NB4 (cell line): ENCODE results near the gene ZBTB20.

Experiments used
- DNase-seq: peaks from one replicate; pipeline ENCODE4 v3.0.0; 2010; ENCODE audit warnings: low read depth
- H3K4me3 ChIP-seq: one replicate; pipeline ENCODE4 v1.5.1; 2011; ENCODE audit warnings: mild to moderate bottlenecking, low read depth, low read length, moderate library complexity
- CTCF ChIP-seq: IDR thresholded peaks from one replicate; pipeline ENCODE4 v1.5.1; 2012; ENCODE audit warnings: low read depth, low read length
- MAX ChIP-seq: IDR thresholded peaks from 2 replicates; pipeline ENCODE4 v1.6.1; 2011; ENCODE audit warnings: low read depth, low read length
- MYC ChIP-seq: IDR thresholded peaks from 2 replicates; pipeline ENCODE4 v1.6.1; 2011; ENCODE audit warnings: low read depth, low read length
- POLR2A ChIP-seq: IDR thresholded peaks from 2 replicates; pipeline ENCODE4 v1.6.1; 2011; ENCODE audit warnings: mild to moderate bottlenecking; ENCODE audit not compliant: insufficient read length; ENCODE audit errors: extremely low read depth

ZBTB20 gene

GRCh38 chr3:114308377-114308776 lies 838.7 kb downstream of the ZBTB20 start:
- no peak for DNase-seq
- no peak overlapping the region for H3K4me3 ChIP-seq
- TF ChIP-seq POLR2A (no peak), MYC (no peak), CTCF (no peak), MAX (no peak)

- DNase-seq: no peak
- no peak overlapping the region for H3K4me3 ChIP-seq
- TF ChIP-seq CTCF (no peak), MAX (no peak), MYC (no peak), POLR2A (no peak)
Observed at GRCh38 chr3:114307832-114308231, 839.3 kb downstream of the ZBTB20 start.

- H3K4me3 ChIP-seq: no peak overlapping the region
- DNase-seq: no peak
- TF ChIP-seq MAX (no peak), CTCF (no peak), MYC (no peak), POLR2A (no peak)
Observed at GRCh38 chr3:114307222-114307830, 839.8 kb downstream of the ZBTB20 start.

GRCh38 chr3:114299941-114300624 lies 847.0 kb downstream of the ZBTB20 start:
- H3K4me3 ChIP-seq: no peak overlapping the region
- DNase-seq: no peak
- TF ChIP-seq MAX: no peak
- TF ChIP-seq POLR2A: no peak
- TF ChIP-seq CTCF: no peak
- TF ChIP-seq MYC: no peak

DNA sequence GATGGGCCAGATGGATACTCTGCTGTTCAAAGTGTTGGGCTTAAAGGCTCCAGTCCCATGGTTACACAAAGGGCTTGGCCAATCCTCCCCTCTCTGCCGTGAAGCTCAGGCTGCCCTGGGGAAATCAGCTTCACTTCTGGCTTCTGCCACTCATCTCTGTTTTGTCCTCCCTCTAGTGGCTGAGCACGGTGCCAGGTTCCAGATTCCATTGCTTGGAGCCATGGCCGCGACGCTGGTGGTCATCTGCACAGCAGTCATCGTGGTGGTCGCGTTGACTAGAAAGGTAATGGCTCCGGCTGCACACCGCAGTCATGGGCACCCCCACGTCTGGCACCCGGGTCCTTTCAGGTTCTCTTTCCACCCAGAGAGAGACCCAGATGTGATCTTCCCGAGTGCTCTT lies 847.7 kb downstream of the ZBTB20 start:
- TF ChIP-seq MYC (no peak), CTCF (peak; percentile 40)
- no peak overlapping the region for H3K4me3 ChIP-seq
- DNase-seq: peak; percentile 35
